Frontal cortex (tissue), 4 donors: ENCODE measurements around the gene ZNF19. TPM values are rescaled to one million over a fixed set of nuclear protein-coding genes. Genes with fewer than 3 reads are reported as not detected.
"Not testable (repeated sequence)": the region's sequence is repeated elsewhere in the genome, so short reads cannot be mapped to it uniquely, and the experiment has no call there.

Experiments
- DNase-seq, 2 donors: peaks; one replicate each; pipeline ENCODE4 v3.0.0; 2012; ENCODE audit warnings: low spot score in 2 of 2
- FAIRE-seq: peaks from 2 replicates; lab custom pipeline; 2012; peaks lifted over from hg19 to GRCh38; lab: Jason Lieb, UNC
- total RNA-seq: library from RNA; depleted of rRNA; stranded (reverse); fragments of >200 nt; gene quantifications from one replicate; pipeline ENCODE4 v1.2.3, GENCODE V29; 2014
- donor health status: control.
- donor health status: control.
- donor health status: control.

ZNF19 gene
- total RNA-seq: 6.5 TPM

DNA sequence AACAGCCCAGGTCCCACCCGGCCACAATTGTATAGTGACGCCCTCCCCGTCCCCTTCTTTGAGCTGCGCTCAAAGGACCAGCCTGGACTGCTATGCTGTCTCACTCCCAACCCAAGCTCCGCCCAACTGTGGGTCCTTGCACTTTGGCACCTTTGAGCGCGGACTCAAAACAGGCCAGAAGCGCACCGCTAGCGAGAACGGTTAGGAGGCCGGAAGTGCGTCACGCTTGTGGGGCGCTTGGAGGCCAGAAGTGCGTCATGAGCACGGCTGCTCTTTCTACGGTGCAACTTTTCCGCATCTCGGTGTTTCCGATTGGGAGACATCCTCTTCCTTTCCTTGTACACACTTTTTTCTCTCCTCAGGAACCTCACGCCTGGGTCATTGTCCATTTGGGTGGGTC lies at the start of gene ZNF19:
ZNF19 (minus strand) TSS at position 203 of the 400 bp plus-strand sequence. CDS start 7,210 bp downstream, outside the sequence.
- FAIRE-seq: no peak
- DNase-seq: no peak

DNA sequence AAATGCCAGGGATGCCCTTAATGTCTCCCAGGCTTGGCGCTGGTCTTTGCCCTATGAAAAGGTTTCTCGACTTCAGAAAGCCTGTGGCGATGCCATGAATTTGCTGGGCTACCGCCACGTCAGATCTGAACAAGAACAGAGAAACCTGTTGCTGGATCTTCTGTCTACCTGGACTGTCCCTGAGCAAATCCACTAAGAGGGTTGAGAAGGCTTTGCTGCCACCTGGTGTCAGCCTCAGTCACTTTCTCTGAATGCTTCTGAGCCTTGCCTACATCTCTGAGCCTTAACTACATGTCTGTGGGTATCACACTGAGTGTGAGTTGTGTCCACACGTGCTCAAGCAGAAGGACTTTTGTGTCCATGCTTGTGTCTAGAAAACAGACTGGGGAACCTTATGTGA lies 48.5 kb upstream of the ZNF19 start:
- FAIRE-seq (no peak), DNase-seq (peak in 1 of 2 donors; percentile 34)

DNA sequence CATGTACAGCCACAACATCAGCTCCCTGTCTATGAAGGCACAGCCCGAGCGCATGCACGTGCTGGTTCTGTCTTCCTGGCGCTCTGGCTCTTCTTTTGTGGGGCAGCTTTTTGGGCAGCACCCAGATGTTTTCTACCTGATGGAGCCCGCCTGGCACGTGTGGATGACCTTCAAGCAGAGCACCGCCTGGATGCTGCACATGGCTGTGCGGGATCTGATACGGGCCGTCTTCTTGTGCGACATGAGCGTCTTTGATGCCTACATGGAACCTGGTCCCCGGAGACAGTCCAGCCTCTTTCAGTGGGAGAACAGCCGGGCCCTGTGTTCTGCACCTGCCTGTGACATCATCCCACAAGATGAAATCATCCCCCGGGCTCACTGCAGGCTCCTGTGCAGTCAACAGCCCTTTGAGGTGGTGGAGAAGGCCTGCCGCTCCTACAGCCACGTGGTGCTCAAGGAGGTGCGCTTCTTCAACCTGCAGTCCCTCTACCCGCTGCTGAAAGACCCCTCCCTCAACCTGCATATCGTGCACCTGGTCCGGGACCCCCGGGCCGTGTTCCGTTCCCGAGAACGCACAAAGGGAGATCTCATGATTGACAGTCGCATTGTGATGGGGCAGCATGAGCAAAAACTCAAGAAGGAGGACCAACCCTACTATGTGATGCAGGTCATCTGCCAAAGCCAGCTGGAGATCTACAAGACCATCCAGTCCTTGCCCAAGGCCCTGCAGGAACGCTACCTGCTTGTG lies 47.8 kb upstream of the ZNF19 start:
- DNase-seq (no peak), FAIRE-seq (no peak)

DNA sequence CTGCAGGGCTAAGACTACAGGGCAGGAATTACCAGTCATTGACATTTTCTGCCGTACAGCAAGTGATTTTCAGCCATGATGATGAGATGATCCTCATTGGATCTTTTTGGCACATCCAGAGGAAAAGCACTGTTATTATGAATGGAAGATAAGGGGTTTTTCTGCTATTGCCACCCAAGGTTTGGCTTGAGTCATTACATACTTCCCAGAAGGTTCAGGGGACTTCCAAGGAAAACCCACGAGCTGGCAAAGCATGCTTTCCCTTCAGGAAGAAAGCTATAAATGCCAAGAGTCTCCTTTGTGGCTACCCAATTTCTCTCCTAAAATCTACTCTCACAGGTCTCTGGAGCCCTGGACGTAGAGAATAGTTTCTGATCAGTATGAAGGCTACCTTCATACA lies 43.2 kb upstream of the ZNF19 start:
- FAIRE-seq: no peak

DNA sequence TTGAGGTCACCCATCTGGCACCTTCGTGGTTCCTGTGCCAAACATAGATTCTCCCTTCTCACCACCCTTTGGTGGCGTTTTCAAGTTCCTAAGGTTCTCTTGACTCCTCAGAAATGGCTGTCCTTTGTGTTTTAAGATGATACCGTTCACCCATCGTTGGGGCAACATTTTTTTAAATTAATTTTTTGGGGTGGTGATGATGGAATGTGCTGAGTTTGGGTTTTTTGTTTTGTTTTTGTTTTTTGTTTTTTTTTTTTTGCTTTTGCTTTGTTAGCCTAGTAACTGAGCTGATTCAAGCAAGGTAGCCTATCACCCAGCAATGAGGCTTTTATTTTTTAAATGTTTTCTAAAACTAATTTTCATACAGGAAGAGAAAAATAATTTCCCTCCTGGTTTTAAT lies 39.7 kb upstream of the ZNF19 start:
- FAIRE-seq: no peak

More for the DNA sequence above, 43.2 kb upstream of the ZNF19 start:
- no peak for DNase-seq

DNA sequence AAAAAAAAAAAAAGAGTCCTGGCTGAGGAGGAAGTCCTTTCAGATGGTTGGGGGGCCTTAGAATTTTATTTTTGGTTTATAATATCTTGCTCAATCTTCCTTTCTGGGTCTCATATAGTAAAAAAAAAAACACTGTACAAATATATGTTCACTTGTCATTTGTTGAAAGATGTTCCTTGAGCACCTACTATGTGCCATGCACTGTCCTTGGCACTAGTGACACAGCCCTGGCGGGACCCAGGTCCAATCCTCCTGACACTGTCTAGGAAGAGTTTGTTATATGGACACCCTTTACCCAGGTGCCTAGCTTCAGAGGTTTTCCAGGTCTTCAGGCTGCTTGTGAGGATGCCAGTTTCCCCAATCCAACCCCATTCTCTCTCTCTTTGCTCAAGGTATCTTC lies 39.1 kb upstream of the ZNF19 start:
- no peak for FAIRE-seq
- DNase-seq: no peak

More for the DNA sequence above, 39.7 kb upstream of the ZNF19 start:
- DNase-seq: no peak

DNA sequence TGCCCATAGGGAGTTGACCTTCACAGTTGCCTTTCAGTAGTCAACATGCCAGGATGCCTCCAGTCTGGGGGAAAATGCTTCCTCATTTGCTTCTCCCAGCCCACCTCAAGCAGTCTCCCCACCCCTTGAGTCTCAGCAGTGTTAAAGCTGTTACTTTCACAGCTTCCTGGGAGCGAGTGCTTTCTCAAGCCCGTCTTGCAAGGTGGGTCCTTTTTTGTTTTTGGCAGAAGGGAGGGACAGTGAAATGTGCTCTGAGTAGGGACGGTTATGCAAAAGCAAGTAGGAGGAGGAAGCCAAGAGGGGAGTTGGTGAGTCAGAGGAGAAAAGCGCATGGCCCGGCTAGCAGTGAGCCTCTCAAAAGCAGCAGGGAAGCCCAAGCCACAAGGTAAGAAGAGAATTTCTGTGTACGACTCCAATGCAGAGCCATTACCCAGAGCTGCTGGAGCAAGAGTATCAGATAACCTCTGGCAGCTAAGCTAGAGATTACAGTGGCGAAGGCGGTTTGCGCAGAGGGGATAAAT lies 37.0 kb upstream of the ZNF19 start, which contains the start of gene CHST4:
CHST4 (plus strand) TSS at position 316 of the 521 bp plus-strand sequence. CDS start 10,252 bp downstream, outside the sequence.
- DNase-seq: no peak

DNA sequence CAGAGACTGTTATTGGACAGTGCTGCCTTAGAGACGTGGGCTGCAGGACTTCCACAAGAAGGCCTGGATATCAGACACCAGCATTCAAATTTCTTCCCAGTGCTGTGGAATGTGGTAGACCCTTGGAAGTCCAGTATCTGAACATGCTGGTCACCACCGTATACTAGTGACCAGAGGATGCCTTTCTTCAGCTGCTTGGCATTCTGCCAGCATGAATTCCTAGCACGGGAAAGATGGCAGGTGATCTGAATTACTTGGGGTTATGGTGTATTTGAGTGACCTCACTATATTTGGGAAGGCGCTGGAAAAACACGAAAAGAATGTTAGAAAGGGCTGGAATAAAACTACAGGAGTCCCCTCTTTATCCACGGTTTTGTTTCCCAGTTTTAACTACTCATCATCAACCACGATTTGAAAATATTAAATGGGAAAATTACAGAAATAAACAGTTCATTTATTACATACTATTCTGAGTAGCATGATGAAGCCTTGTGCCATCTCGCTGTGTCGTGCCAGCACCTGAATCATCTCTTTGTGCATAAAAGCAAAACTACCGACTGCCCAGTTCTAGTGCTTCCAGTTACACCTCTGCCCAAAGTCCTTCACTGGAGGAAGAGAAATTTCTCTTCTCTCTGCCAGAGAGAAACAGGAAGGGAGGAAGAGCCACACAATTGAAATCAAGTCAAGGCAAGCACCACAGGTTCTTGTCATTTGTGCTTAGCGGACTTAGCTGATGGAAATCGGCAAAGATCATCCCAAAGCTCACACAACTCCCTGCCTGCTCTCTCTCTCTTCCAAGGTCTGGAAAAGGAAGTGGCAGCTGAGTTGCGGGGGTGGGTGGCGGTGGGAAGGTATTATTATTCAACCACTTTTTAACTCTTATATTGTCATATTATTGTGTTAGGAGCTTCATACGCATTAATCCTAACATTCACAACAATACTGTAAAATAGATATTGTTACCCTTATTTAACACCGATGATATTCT lies 35.7 kb upstream of the ZNF19 start:
- DNase-seq (no peak), FAIRE-seq (no peak)

More for the DNA sequence above, 37.0 kb upstream of the ZNF19 start, which contains the start of gene CHST4:
- no peak for FAIRE-seq

DNA sequence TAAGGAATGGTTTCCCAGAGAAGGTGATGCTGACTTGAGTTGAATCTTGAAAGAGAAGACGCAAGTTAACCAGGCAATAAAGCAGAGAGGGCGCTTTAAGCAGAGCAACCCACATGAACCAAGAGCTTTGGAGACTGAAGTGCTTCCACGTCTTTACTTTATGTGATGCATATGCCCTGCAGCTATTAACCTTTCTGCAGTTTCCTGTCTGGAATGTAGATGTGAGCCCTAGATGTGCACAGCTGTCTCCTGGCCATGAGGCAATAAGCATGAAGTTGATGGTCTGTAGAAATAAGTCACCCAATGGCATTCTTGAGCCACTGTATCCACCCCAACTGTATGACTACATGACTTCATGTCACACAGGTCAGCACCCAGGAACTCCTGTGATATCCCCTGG lies 31.4 kb upstream of the ZNF19 start:
- FAIRE-seq: no peak
- DNase-seq: no peak

DNA sequence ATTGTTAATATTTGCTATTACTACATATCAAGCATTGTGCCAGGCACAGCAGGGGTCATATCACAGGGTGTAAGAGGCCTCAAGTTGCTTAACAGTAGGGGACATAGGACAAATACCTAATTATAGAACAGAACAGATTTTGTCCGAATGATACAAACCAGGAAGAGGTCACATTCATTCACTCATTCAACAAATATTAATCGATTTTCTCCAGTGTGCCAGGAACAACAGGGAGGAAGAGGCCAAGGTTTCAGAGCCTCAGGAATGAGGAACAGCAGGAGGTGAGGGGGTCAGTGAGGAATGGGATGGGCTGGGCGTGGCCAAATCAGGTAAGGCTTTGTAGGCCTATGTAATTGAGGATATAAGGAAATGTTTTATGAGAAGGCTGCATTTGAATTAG lies 25.9 kb upstream of the ZNF19 start:
- FAIRE-seq (no peak), DNase-seq (no peak)

DNA sequence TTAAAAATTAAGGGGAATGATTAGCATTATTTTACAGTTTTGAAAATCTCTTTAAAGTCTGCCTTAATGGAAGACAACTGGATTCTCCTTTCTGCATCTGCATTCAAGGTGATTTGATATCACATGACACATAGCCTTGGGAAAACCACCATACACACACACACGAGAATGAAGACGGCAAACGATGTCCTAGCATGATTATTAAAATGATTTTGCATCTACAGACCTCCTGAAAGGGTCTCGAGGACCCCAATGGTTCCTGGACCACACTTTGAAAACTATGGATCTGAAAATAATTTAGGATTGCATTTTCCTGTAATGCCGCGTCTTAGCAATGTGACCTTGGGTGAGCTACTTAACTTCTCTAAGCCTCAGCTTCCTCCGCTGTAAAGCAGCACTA lies 25.4 kb upstream of the ZNF19 start:
- no peak for FAIRE-seq
- no peak for DNase-seq

DNA sequence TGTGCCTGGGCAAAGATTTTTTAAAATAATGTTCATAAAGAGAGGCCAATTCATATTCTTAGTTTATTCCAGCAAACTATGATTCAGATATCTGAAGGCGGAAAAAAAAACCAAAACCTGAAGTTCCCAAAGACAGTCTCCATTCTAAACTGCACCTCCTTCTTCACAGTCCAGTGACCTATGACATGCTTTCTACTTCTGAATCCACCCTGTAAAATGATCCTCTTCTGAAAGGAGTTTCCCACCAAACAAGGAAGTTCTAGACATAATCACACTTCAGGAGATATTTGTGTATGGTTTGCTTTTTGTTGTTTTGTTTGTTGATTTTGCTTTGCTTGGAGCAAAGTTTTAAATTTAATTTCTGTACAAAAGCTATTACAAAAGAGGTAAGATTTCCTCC lies 24.2 kb upstream of the ZNF19 start:
- no peak for DNase-seq
- FAIRE-seq: no peak

DNA sequence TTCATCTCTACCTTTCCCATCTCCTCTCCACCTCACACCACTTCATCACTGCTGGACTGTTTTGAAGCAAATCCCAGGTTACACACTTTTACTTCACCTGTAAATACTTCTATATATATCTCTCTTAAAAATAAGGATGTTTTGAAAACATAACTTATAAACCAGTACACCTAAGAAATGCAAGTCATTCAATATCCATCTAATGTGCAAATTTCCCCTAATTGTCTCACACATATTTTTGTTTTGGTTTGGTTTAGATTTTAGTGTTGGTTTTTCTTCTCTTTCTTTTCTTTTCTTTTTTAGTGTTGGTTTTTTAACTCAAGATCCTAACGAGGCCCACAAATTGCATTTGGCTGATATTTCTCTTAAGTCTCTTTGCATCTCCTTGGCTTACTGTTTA lies 17.9 kb upstream of the ZNF19 start:
- FAIRE-seq: no peak
- no peak for DNase-seq

DNA sequence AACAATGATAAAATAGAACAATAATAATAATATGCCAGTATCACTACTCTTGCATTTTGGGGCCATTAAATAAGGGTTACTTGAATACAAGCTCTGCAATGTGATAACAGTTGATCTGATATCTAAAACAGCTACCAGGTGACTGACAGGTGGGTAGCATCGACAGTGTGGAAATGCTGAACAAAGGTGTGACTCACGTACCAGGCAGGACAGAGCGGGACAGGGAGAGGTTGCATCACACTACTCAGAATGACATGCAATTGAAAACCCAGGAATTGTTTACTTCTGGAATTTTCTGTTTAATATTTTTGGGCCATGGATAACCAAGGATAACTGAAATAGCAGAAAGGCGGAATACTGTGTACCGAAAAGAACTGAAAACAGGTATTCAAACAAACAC lies 15.8 kb upstream of the ZNF19 start:
- DNase-seq (no peak), FAIRE-seq (no peak)

DNA sequence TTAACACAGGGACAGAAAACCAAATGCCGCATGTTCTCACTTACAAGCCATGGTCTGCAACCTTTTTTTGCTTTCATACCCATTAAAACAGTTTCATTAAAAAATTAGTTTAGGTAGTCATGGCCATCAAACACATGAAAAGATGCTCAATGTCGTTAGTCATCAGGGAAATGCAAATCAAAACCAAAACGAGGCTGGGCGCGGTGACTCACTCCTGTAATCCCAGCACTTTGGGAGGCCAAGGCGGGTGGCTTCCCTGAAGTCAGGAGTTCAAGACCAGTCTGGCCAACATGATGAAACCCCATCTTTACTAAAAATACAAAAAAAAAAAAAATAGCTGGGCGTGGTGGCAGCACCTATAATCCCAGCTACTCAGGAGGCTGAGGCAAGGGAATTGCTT lies 14.9 kb upstream of the ZNF19 start:
- FAIRE-seq, DNase-seq: not testable (repeated sequence)

DNA sequence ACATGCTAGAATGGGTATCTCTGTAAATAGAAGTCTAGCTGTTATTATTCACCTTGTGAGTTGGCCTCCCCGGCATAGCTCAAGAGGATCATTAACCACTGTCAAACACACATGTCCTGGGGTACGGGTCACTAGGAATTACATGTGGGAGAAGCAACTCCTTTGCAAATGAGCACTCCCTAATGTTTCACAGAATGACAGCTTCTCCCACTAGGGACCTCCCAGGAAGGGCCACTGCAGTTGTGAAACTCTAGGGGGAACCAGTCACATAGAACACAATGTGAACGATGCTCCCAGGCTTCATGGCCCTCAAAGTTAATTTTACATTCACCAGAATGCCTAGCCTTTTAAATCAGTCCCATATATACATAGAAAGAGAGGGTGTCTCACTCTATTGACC lies 12.4 kb upstream of the ZNF19 start:
- no peak for DNase-seq
- FAIRE-seq: no peak

DNA sequence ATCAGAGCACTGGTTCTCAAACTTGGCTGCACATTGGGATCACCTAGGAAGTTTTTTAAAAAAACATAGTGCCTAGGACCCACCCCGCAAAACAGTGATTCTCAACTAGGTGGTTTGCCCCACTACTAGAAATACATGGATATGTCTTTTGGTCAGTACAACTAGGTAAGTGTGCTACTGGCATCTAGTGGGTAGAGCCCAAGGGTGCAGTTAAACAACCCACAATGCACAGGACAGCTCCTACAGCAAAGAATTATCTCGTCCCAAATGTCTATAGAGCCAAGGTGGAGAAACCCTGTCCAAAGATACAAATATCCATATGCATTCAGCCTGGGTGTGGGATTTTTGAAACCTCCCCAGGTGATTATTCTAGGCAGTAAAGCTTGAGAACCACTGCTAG lies 11.8 kb upstream of the ZNF19 start:
- FAIRE-seq: no peak
- no peak for DNase-seq

DNA sequence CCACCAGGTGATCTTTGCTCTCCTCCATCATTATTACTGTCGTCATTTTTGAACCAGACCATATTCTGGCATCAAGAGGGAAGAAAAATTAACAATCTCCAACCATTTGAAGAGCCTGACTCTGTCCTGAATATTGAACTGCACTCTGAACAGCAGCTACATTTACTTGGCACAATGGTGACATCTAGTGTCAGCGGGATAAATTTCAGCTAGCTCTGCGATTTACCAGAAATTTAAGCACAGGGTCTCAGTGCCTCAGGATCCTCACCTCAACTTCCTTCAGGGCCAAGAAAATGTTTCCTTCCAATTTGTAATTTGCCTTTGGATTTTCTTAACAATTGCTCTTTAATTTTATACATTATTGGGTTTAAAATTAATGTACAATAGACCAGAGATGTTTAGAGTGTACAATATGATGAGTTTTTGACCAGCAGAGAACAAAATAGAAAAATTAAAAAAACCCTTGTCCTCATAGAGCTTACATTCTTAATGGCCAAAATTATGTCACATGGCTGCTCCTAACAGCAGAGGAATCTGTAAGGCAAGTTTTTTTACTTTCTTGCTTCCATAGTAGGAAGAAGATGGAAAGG lies 10.7 kb upstream of the ZNF19 start:
- peak in 1 of 2 donors; percentile 55 for DNase-seq

DNA sequence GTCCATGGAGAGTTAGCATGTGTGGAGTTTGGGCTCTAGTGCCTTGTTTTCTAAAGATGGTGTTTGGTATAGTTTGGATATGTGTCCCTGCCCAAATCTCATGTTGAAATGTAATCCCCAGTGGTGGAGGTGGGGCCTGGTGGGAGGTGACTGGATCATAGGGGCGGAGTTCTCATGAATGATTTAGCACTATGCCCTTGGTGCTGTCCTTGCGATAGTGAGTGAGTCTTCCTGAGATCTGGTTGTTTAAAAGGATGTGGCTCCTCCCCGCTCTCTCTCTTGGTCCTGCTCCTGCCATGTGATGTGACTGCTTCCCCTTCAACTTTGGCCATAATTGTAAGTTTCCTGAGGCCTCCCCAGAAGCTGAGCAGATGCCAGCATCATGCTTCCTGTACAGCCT lies 8.9 kb upstream of the ZNF19 start:
- DNase-seq (no peak), FAIRE-seq (no peak)

More for the DNA sequence above, 10.7 kb upstream of the ZNF19 start:
- no peak for FAIRE-seq

DNA sequence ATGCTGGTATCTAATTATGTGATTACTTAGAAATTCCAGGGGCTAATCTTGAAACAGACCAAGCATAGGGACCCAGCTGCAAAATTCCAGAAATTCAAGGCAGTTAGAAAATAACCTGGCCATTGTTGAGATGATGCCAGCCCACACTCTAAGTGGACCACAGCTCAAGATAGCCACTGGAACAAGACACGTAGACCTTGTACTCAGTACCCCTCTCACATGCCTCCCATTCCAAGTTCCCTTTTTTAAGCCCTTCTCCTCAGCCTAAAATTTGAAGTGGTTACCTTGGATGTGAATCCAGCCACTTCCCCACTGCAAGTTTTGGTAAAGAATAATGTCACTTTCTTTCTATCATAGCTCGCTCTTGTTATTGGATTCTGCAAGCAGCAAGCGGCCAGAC lies 4.1 kb upstream of the ZNF19 start:
- DNase-seq (no peak), FAIRE-seq (no peak)
